NCI-H187 (cell line): ENCODE results near the gene HES3.
"Not testable (repeated sequence)": the region's sequence is repeated elsewhere in the genome, so short reads cannot be mapped to it uniquely, and the experiment has no call there.

Experiments
- DNase-seq, 2 experiments: peaks; one replicate each; lab custom pipeline; 2025; lab: John Stamatoyannopoulos, UW

Gene HES3

GRCh38 chr1:6219641-6220040 lies 24.3 kb upstream of the HES3 start:
- DNase-seq, result not testable (repeated sequence)

- DNase-seq, result no peak
Observed at GRCh38 chr1:6220236-6220635, 23.7 kb upstream of the HES3 start.

GRCh38 chr1:6221210-6221784 lies 22.7 kb upstream of the HES3 start:
- DNase-seq, result peak in 1 of 2 experiments; percentile 55

- DNase-seq, result no peak
Observed at GRCh38 chr1:6222636-6223035, 21.3 kb upstream of the HES3 start.

- no peak for DNase-seq
Observed at GRCh38 chr1:6223617-6224016, 20.4 kb upstream of the HES3 start.

- no peak for DNase-seq
Observed at GRCh38 chr1:6224718-6225117, 19.3 kb upstream of the HES3 start.

- no peak for DNase-seq
Observed at GRCh38 chr1:6225651-6226050, 18.3 kb upstream of the HES3 start.

- DNase-seq, result no peak
Observed at GRCh38 chr1:6233376-6233775, 10.6 kb upstream of the HES3 start.

- DNase-seq, result no peak
Observed at GRCh38 chr1:6234502-6235295, 9.3 kb upstream of the HES3 start.

GRCh38 chr1:6235296-6235677 lies 8.7 kb upstream of the HES3 start:
- no peak for DNase-seq

GRCh38 chr1:6237093-6237492 lies 6.9 kb upstream of the HES3 start:
- no peak for DNase-seq

- no peak for DNase-seq
Observed at GRCh38 chr1:6239213-6239752, 4.7 kb upstream of the HES3 start.

GRCh38 chr1:6239950-6240768 lies 3.8 kb upstream of the HES3 start:
- DNase-seq, result peak in 1 of 2 experiments; percentile 19

GRCh38 chr1:6241107-6241886 lies 2.7 kb upstream of the HES3 start:
- no peak for DNase-seq

GRCh38 chr1:6241887-6242740 lies 1.9 kb upstream of the HES3 start:
- no peak for DNase-seq

- no peak for DNase-seq
Observed at GRCh38 chr1:6243053-6243834, 735 bp upstream of the HES3 start.

GRCh38 chr1:6244401-6245049 lies 546 bp downstream of the HES3 start:
- DNase-seq, result no peak

GRCh38 chr1:6245086-6245868 lies 1.3 kb downstream of the HES3 start:
- DNase-seq, result peak; percentile 49 to 65
